Measurements from ENCODE around the gene PEX14. TPM values are rescaled to one million over a fixed set of nuclear protein-coding genes. Genes with fewer than 3 reads are reported as not detected.
A peak's percentile ranks its signal among the peaks of the same experiment; 100 is the strongest.

PEX14 gene
- total and polyA plus RNA-seq, 2 experiments from 2014 or later, result 17.6 to 19.6 TPM

DNA sequence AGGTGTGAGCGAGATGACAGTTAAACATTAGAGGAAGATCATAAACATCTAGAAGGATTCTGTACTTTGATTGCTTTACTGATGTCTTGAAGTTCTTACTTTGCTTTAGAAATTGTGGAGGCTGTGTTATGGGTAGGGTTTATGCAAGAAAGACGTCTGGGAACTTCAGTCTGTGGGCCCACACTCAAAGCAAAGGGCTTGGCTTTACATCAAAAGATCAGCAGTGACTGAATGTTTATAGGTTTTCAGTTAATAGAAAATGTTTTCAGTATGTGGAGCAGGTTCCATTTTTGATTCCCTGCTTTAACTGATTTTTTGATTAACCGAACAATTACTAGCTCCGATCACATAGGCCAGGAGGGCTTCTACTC lies 31.9 kb downstream of the PEX14 start:
- no peak for ATAC-seq
- Mint-ChIP-seq H3K9me3 (no peaks in the 10 kb centered on the region), H3K4me3 (no peak overlapping the region), H3K27ac (no peak overlapping the region), H3K4me1 (peaks cover 32% of the 10 kb centered on the region), H3K27me3 (ENCODE audit: insufficient read depth, low read depth, poor library complexity) (peaks cover 7% of the 10 kb centered on the region), H3K36me3 (ENCODE audit: low read depth) (no peaks in the 10 kb centered on the region)
- Histone ChIP-seq H3K27me3 (ENCODE audit: insufficient read depth) (no peaks in the 10 kb centered on the region), H3K36me3 (ENCODE audit: insufficient read depth) (no peaks in the 10 kb centered on the region), H3K79me2 (replicated peaks; ENCODE audit: insufficient read depth) (peaks cover 58% of the 10 kb centered on the region), H3K27ac (ENCODE audit: low read depth) (peak overlapping the region; percentile 53; the same call in 1 of the 2 replicates), H3K9me2 (ENCODE audit: insufficient read depth) (no peaks in the 10 kb centered on the region), H3F3A (replicated peaks; ENCODE audit: low read depth) (no peaks in the 10 kb centered on the region), H4K20me1 (replicated peaks; ENCODE audit: insufficient read depth) (peaks cover 8% of the 10 kb centered on the region; the same call in 1 of the 2 replicates), H3K4me2 (no peak overlapping the region), H3K4me3 (no peak overlapping the region), H2AFZ (no peak overlapping the region), H3K4me1 (ENCODE audit: insufficient read depth) (peaks cover 21% of the 10 kb centered on the region)
- TF ChIP-seq, protein P1, sequence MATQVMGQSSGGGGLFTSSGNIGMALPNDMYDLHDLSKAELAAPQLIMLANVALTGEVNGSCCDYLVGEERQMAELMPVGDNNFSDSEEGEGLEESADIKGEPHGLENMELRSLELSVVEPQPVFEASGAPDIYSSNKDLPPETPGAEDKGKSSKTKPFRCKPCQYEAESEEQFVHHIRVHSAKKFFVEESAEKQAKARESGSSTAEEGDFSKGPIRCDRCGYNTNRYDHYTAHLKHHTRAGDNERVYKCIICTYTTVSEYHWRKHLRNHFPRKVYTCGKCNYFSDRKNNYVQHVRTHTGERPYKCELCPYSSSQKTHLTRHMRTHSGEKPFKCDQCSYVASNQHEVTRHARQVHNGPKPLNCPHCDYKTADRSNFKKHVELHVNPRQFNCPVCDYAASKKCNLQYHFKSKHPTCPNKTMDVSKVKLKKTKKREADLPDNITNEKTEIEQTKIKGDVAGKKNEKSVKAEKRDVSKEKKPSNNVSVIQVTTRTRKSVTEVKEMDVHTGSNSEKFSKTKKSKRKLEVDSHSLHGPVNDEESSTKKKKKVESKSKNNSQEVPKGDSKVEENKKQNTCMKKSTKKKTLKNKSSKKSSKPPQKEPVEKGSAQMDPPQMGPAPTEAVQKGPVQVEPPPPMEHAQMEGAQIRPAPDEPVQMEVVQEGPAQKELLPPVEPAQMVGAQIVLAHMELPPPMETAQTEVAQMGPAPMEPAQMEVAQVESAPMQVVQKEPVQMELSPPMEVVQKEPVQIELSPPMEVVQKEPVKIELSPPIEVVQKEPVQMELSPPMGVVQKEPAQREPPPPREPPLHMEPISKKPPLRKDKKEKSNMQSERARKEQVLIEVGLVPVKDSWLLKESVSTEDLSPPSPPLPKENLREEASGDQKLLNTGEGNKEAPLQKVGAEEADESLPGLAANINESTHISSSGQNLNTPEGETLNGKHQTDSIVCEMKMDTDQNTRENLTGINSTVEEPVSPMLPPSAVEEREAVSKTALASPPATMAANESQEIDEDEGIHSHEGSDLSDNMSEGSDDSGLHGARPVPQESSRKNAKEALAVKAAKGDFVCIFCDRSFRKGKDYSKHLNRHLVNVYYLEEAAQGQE (IDR thresholded peaks at IDR 0.05; ENCODE audit: unreplicated experiment), result no peak
- TF ChIP-seq, protein P2, sequence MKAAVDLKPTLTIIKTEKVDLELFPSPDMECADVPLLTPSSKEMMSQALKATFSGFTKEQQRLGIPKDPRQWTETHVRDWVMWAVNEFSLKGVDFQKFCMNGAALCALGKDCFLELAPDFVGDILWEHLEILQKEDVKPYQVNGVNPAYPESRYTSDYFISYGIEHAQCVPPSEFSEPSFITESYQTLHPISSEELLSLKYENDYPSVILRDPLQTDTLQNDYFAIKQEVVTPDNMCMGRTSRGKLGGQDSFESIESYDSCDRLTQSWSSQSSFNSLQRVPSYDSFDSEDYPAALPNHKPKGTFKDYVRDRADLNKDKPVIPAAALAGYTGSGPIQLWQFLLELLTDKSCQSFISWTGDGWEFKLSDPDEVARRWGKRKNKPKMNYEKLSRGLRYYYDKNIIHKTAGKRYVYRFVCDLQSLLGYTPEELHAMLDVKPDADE (IDR thresholded peaks at IDR 0.05), result no peak
- no peak for TF ChIP-seq EZH2phosphoT487 (IDR thresholded peaks at IDR 0.05; ENCODE audit: unreplicated experiment)
- TF ChIP-seq, protein P3, sequence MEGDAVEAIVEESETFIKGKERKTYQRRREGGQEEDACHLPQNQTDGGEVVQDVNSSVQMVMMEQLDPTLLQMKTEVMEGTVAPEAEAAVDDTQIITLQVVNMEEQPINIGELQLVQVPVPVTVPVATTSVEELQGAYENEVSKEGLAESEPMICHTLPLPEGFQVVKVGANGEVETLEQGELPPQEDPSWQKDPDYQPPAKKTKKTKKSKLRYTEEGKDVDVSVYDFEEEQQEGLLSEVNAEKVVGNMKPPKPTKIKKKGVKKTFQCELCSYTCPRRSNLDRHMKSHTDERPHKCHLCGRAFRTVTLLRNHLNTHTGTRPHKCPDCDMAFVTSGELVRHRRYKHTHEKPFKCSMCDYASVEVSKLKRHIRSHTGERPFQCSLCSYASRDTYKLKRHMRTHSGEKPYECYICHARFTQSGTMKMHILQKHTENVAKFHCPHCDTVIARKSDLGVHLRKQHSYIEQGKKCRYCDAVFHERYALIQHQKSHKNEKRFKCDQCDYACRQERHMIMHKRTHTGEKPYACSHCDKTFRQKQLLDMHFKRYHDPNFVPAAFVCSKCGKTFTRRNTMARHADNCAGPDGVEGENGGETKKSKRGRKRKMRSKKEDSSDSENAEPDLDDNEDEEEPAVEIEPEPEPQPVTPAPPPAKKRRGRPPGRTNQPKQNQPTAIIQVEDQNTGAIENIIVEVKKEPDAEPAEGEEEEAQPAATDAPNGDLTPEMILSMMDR (conservative IDR thresholded peaks at IDR 0.05; ENCODE audit: low read depth in 2 of 2), result no peak
- no peak for TF ChIP-seq NANOG (IDR thresholded peaks at IDR 0.05; ENCODE audit: borderline replicate concordance)
- no peak for TF ChIP-seq ZNF114 (CRISPR knock-in tag; IDR thresholded peaks at IDR 0.05)
- TF ChIP-seq ZNF331 (CRISPR knock-in tag; IDR thresholded peaks at IDR 0.05; ENCODE audit: low read depth), result no peak
- no peak for TF ChIP-seq EZH2 (IDR thresholded peaks at IDR 0.05; ENCODE audit: low read depth, unreplicated experiment)
- no peak for TF ChIP-seq STAT1 (IDR thresholded peaks at IDR 0.05; ENCODE audit: unreplicated experiment)
- TF ChIP-seq CREB1 (CRISPR knock-in tag; IDR thresholded peaks at IDR 0.05; ENCODE audit: low read depth), result no peak
- TF ChIP-seq POLR2AphosphoS5 (IDR thresholded peaks at IDR 0.05; ENCODE audit: low read depth), result no peak
- DNase-seq (ENCODE audit: low spot score), result no peak

Measured in GM23338 (cell line).